Measurements from ENCODE around the gene MYO5C. TPM values are rescaled to one million over a fixed set of nuclear protein-coding genes. Genes with fewer than 3 reads are reported as not detected.

Gene MYO5C
- total and polyA plus RNA-seq, 2 of the 13 experiments (the other 11 are each of a cell fraction or from before 2014, with no cell fraction given) = 15.7 to 23.7 TPM

DNA sequence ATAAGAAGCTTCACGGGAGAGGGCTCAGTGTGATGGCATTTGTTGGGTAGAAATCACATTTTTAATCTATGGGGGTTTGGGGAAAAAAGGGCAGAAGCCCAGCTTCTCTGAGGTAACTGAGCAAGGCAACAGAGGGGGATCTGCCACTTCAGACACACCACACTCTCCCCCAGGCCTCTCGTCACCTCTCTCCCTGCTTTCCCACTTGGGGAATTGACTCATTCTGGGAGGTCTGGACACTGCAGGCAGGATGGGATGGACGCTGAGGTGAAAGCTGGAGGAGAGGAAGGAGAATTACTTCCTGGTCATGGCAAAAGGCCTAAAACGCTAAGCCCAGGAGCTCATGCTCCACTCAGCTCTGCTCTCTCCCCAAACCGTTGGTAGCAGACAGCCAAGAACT lies 33.2 kb downstream of the MYO5C start:
- 96% methylated on average over 5 of the region's 5 CpGs for whole genome bisulfite sequencing (ENCODE audit: low lambda C conversion rate)
- Histone ChIP-seq H4K20me1 (ENCODE audit: insufficient read depth, low read length) (no peaks in the 10 kb centered on the region), H3K4me1 (ENCODE audit: insufficient read depth, low read length) (no peaks in the 10 kb centered on the region), H3K27ac (ENCODE audit: extremely low read length, insufficient read depth, low read length) (no peak overlapping the region), H3K9ac (ENCODE audit: insufficient read depth, low read depth, low read length) (no peak overlapping the region), H3K4me3 (replicated peaks in 1 of 3; ENCODE audit: insufficient read depth in 1 of 3, low read depth in 2 of 3, low read length in 3 of 3) (no peak overlapping the region), H3K27me3 (ENCODE audit: control insufficient read depth in 1 of 2, insufficient read depth in 2 of 2, low read length in 2 of 2) (no peaks in the 10 kb centered on the region), H3K9me3 (ENCODE audit: low read length) (no peaks in the 10 kb centered on the region), H3K36me3 (replicated peaks in 1 of 2; ENCODE audit: control insufficient read depth in 1 of 2, insufficient read depth in 2 of 2, low read length in 2 of 2) (peaks cover 21 to 81% of the 10 kb centered on the region in 2 experiments), H3K4me2 (ENCODE audit: low read depth, low read length) (no peak overlapping the region), H2AFZ (ENCODE audit: low read length) (no peak overlapping the region), H3K79me2 (ENCODE audit: insufficient read depth, low read length) (no peaks in the 10 kb centered on the region)
- intact Hi-C loops (cut with micrococcal nuclease; ENCODE audit: unreplicated experiment) (no loop called here), in situ Hi-C loops (cut with HindIII; ENCODE audit: extremely low pct_ligation_motif_present, low pct_unique_long_range_greater_than_20kb) (loop anchor here (5.0 kb wide), 1 partner anchor 70 kb away; no protein-coding TSS in a partner anchor)
- no peak for FAIRE-seq
- TF ChIP-seq ZNF674 (CRISPR knock-in tag; IDR thresholded peaks at IDR 0.05; ENCODE audit: low read depth) (no peak), ARNTL (CRISPR knock-in tag; IDR thresholded peaks at IDR 0.05) (no peak), ZNF749 (CRISPR knock-in tag; IDR thresholded peaks at IDR 0.05; ENCODE audit: borderline replicate concordance) (no peak), ZNF326 (CRISPR knock-in tag; IDR thresholded peaks at IDR 0.05; ENCODE audit: borderline replicate concordance) (no peak), ZFYVE20 (CRISPR knock-in tag; IDR thresholded peaks at IDR 0.05; ENCODE audit: borderline replicate concordance, low read depth) (no peak), MIER2 (CRISPR knock-in tag; IDR thresholded peaks at IDR 0.05) (no peak), ZNF841 (CRISPR knock-in tag; IDR thresholded peaks at IDR 0.05; ENCODE audit: borderline replicate concordance) (no peak), ZNF441 (CRISPR knock-in tag; IDR thresholded peaks at IDR 0.05; ENCODE audit: borderline replicate concordance) (no peak), ZNF3 (CRISPR knock-in tag; IDR thresholded peaks at IDR 0.05) (no peak), CHCHD3 (CRISPR knock-in tag; IDR thresholded peaks at IDR 0.05) (no peak), U2AF1 (optimal IDR thresholded peaks at IDR 0.05; ENCODE audit: low read depth, low read length) (no peak), SETDB1 (CRISPR knock-in tag; IDR thresholded peaks at IDR 0.05; ENCODE audit: borderline replicate concordance) (no peak), CREB1 (IDR thresholded peaks at IDR 0.05) (no peak), CREB1 (CRISPR knock-in tag; IDR thresholded peaks at IDR 0.05) (no peak)
- BruUV-seq (replicated peaks) = no TSS peak
- ChIA-PET POLR2A (no interaction called here), CTCF (ENCODE audit: low intra/inter-chr PET ratio, low total read pairs) (no interaction called here)
- no peak for ATAC-seq
- no peak for DNase-seq (ENCODE audit: low spot score)
